HEK293 (cell line): ENCODE results near the gene POC5.

Experiments used
- CTCF ChIA-PET: fragments of 350-600 bp; formaldehyde crosslinking; extraction: SDS; loops from one replicate; lab custom pipeline; 2021; ENCODE audit warnings: antibody characterized with exemption; lab: Yijun Ruan, JAX
- POLR2A ChIA-PET: fragments of 300-600 bp; formaldehyde crosslinking; extraction: SDS; loops from one replicate; lab custom pipeline; 2020; ENCODE audit warnings: antibody characterized with exemption, inconsistent platforms; lab: Yijun Ruan, JAX
- H3K27ac ChIP-seq: fragments of 200-500 bp; sonication (Bioruptor generic); 2 replicates; pipeline ENCODE4 v1.5.1; 2014; ENCODE audit warnings: low read depth, low read length, control low read depth, inconsistent platforms; ENCODE audit errors: extremely low read depth
- H3K36me3 ChIP-seq, 2 experiments: fragments of 200-500 bp in 1 of 2; sonication (Bioruptor generic) in 1 of 2; 1 replicate in 1 of 2; 2 replicates in 1 of 2; pipeline ENCODE4 v1.5.1; 2014 to 2017; ENCODE audit warnings: inconsistent platforms in 2 of 2, low read length in 2 of 2; ENCODE audit not compliant: control insufficient read depth in 2 of 2, insufficient read depth in 1 of 2
- H3K4me1 ChIP-seq: fragments of 200-500 bp; sonication (Bioruptor generic); 2 replicates; pipeline ENCODE4 v1.5.1; 2014; ENCODE audit warnings: mild to moderate bottlenecking, low read length, inconsistent platforms; ENCODE audit not compliant: control insufficient read depth, insufficient read depth
- H3K4me3 ChIP-seq: 2 replicates; pipeline ENCODE4 v1.5.1; 2011; ENCODE audit warnings: low read depth, mild to moderate bottlenecking, control low read depth, low read length, moderate library complexity
- H3K9me3 ChIP-seq: fragments of 200-500 bp; sonication (Bioruptor generic); 2 replicates; pipeline ENCODE4 v1.5.1; 2014; ENCODE audit warnings: low read depth, low read length, inconsistent platforms; ENCODE audit not compliant: control insufficient read depth, insufficient read depth
- EGR2 ChIP-seq: fragments of 450-650 bp; formaldehyde crosslinking; IDR thresholded peaks from 2 replicates; pipeline ENCODE4 v1.5.1; 2016; ENCODE audit warnings: low read depth, missing biosample characterization, missing genetic modification characterization
- KLF9 ChIP-seq: fragments of 450-650 bp; formaldehyde crosslinking; IDR thresholded peaks from 2 replicates; pipeline ENCODE4 v1.5.1; 2016; ENCODE audit warnings: missing biosample characterization, missing genetic modification characterization, low read depth
- SP2 ChIP-seq: fragments of 450-650 bp; formaldehyde crosslinking; IDR thresholded peaks from 2 replicates; pipeline ENCODE4 v1.5.1; 2016; ENCODE audit warnings: missing biosample characterization, missing genetic modification characterization
- ZBTB20 ChIP-seq: fragments of 450-650 bp; formaldehyde crosslinking; IDR thresholded peaks from 2 replicates; pipeline ENCODE4 v1.5.1; 2016; ENCODE audit warnings: missing biosample characterization, missing genetic modification characterization
- ZEB2 ChIP-seq: fragments of 450-650 bp; formaldehyde crosslinking; IDR thresholded peaks from 2 replicates; pipeline ENCODE4 v1.5.1; 2016; ENCODE audit warnings: missing biosample characterization, missing genetic modification characterization
- ZNF138 ChIP-seq: fragments of 450-650 bp; formaldehyde crosslinking; IDR thresholded peaks from 2 replicates; pipeline ENCODE4 v1.5.1; 2016; ENCODE audit warnings: missing biosample characterization, missing genetic modification characterization, borderline replicate concordance
- ZNF202 ChIP-seq: fragments of 450-650 bp; formaldehyde crosslinking; IDR thresholded peaks from 2 replicates; pipeline ENCODE4 v1.5.1; 2016; ENCODE audit warnings: missing biosample characterization, missing genetic modification characterization, borderline replicate concordance
- ZNF302 ChIP-seq: fragments of 450-650 bp; formaldehyde crosslinking; IDR thresholded peaks from 2 replicates; pipeline ENCODE4 v1.5.1; 2016; ENCODE audit warnings: missing biosample characterization, missing genetic modification characterization, low read depth
- ZNF416 ChIP-seq: fragments of 450-650 bp; formaldehyde crosslinking; IDR thresholded peaks from 2 replicates; pipeline ENCODE4 v1.5.1; 2016; ENCODE audit warnings: missing biosample characterization, missing genetic modification characterization
- ZNF768 ChIP-seq: fragments of 450-650 bp; formaldehyde crosslinking; IDR thresholded peaks from 2 replicates; pipeline ENCODE4 v1.5.1; 2018; ENCODE audit warnings: missing biosample characterization, mild to moderate bottlenecking, missing genetic modification characterization
- TF ChIP-seq, protein P1 (sequence below): fragments of 450-650 bp; IDR thresholded peaks from 2 replicates; pipeline ENCODE4 v1.5.1; 2018; ENCODE audit warnings: missing biosample characterization, missing genetic modification characterization
- TF ChIP-seq, protein P2 (sequence below): fragments of 450-650 bp; formaldehyde crosslinking; IDR thresholded peaks from 2 replicates; pipeline ENCODE4 v1.5.1; 2016; ENCODE audit warnings: missing biosample characterization, missing genetic modification characterization
- TF ChIP-seq, protein P3 (sequence below): fragments of 450-650 bp; formaldehyde crosslinking; IDR thresholded peaks from 2 replicates; pipeline ENCODE4 v1.5.1; 2017; ENCODE audit warnings: missing biosample characterization, missing genetic modification characterization
- TF ChIP-seq, protein P4 (sequence below): fragments of 450-650 bp; formaldehyde crosslinking; IDR thresholded peaks from 2 replicates; pipeline ENCODE4 v1.5.1; 2016; ENCODE audit warnings: missing biosample characterization, missing genetic modification characterization

POC5 gene

DNA sequence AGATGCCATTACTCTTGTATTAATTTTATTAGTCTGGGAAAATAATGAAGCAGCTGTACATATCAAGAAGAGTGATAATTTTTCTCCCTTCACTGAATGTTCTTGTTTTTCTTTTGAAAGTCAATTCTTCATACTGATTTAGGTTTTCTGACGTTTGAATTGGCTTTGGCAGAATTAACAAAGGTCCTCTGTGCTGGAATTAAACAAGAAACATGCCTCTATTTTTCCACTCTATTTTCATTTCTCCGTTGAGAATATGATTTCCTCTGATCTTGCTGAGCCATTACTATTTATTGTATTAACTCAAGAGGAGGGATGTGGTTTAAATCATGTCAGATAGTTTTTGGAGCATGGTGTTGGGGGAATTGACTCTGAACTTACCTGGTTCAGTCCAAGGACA lies 63.7 kb downstream of the POC5 start:
- H3K9me3 ChIP-seq: no peaks in the 10 kb centered on the region
- H3K4me3 ChIP-seq: no peak overlapping the region
- TF ChIP-seq KLF9 (tag by site-specific recombination) (no peak), ZEB2 (no peak), ZNF302 (no peak), ZNF416 (no peak), ZNF202 (tag by site-specific recombination) (no peak), EGR2 (tag by site-specific recombination) (no peak), ZNF768 (tag by site-specific recombination) (no peak), ZNF138 (no peak)
- TF ChIP-seq, protein P1, sequence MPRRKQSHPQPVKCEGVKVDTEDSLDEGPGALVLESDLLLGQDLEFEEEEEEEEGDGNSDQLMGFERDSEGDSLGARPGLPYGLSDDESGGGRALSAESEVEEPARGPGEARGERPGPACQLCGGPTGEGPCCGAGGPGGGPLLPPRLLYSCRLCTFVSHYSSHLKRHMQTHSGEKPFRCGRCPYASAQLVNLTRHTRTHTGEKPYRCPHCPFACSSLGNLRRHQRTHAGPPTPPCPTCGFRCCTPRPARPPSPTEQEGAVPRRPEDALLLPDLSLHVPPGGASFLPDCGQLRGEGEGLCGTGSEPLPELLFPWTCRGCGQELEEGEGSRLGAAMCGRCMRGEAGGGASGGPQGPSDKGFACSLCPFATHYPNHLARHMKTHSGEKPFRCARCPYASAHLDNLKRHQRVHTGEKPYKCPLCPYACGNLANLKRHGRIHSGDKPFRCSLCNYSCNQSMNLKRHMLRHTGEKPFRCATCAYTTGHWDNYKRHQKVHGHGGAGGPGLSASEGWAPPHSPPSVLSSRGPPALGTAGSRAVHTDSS (tag by site-specific recombination): no peak
- TF ChIP-seq, protein P2, sequence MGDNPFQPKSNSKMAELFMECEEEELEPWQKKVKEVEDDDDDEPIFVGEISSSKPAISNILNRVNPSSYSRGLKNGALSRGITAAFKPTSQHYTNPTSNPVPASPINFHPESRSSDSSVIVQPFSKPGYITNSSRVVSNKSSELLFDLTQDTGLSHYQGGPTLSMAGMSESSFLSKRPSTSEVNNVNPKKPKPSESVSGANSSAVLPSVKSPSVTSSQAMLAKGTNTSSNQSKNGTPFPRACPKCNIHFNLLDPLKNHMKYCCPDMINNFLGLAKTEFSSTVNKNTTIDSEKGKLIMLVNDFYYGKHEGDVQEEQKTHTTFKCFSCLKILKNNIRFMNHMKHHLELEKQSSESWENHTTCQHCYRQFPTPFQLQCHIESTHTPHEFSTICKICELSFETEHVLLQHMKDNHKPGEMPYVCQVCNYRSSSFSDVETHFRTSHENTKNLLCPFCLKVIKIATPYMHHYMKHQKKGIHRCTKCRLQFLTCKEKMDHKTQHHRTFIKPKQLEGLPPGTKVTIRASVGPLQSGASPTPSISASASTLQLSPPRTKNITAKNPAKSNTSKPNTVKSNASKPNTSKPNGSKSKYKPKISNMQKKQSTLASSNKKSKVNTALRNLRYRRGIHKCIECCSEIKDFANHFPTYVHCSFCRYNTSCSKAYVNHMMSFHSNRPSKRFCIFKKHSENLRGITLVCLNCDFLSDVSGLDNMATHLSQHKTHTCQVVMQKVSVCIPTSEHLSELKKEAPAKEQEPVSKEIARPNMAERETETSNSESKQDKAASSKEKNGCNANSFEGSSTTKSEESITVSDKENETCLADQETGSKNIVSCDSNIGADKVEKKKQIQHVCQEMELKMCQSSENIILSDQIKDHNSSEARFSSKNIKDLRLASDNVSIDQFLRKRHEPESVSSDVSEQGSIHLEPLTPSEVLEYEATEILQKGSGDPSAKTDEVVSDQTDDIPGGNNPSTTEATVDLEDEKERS (tag by site-specific recombination): no peak
- TF ChIP-seq, protein P3, sequence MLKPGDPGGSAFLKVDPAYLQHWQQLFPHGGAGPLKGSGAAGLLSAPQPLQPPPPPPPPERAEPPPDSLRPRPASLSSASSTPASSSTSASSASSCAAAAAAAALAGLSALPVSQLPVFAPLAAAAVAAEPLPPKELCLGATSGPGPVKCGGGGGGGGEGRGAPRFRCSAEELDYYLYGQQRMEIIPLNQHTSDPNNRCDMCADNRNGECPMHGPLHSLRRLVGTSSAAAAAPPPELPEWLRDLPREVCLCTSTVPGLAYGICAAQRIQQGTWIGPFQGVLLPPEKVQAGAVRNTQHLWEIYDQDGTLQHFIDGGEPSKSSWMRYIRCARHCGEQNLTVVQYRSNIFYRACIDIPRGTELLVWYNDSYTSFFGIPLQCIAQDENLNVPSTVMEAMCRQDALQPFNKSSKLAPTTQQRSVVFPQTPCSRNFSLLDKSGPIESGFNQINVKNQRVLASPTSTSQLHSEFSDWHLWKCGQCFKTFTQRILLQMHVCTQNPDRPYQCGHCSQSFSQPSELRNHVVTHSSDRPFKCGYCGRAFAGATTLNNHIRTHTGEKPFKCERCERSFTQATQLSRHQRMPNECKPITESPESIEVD (tag by site-specific recombination): no peak
- H3K4me1 ChIP-seq: peaks cover 3% of the 10 kb centered on the region; the same call in 1 of the 2 replicates
- CTCF ChIA-PET: no interaction called here
- H3K27ac ChIP-seq: no peak overlapping the region
- H3K36me3 ChIP-seq: no peaks in the 10 kb centered on the region
- POLR2A ChIA-PET: no interaction called here

DNA sequence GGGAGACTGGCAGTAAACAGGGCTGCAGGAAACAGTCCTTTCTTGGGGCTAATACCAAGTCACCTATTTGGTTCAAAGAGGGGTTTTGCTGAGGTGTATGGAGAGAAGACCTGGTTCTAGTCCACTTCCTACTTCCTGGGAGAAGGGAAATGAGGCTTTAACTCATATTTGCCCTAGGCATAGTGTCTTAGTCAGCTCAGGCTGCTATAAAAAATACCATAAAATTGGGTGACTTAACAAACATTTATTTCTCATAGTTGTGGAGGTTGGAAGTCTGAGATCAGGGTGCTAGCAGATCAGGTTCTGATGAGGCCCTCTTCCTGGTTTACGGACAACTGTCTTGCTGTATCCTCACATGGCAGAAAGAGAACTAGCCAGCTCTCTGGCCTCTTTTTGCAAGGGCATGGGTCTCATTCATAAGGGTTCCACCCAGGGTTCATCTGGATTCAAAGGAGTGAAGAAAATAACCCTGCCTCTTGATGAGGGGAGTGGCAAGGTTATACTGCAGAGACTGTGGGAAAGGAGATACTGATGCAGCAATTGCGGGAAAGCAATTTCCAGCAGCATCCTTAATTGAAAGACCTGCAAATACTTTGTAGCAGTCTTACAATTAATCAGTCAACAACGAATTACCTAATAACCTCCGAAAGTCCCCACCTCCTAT lies 65.5 kb downstream of the POC5 start:
- ChIA-PET CTCF (no interaction called here), POLR2A (no interaction called here)
- no peak overlapping the region for H3K27ac ChIP-seq
- H3K4me1 ChIP-seq: peaks cover 3% of the 10 kb centered on the region; the same call in 1 of the 2 replicates
- TF ChIP-seq, protein P4, sequence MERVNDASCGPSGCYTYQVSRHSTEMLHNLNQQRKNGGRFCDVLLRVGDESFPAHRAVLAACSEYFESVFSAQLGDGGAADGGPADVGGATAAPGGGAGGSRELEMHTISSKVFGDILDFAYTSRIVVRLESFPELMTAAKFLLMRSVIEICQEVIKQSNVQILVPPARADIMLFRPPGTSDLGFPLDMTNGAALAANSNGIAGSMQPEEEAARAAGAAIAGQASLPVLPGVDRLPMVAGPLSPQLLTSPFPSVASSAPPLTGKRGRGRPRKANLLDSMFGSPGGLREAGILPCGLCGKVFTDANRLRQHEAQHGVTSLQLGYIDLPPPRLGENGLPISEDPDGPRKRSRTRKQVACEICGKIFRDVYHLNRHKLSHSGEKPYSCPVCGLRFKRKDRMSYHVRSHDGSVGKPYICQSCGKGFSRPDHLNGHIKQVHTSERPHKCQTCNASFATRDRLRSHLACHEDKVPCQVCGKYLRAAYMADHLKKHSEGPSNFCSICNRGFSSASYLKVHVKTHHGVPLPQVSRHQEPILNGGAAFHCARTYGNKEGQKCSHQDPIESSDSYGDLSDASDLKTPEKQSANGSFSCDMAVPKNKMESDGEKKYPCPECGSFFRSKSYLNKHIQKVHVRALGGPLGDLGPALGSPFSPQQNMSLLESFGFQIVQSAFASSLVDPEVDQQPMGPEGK: no peak
- no peak for TF ChIP-seq SP2
- no peak for TF ChIP-seq ZBTB20 (tag by site-specific recombination)
- TF ChIP-seq, all 188 proteins: peak for 0
- no peaks in the 10 kb centered on the region for H3K9me3 ChIP-seq
- no peak overlapping the region for H3K4me3 ChIP-seq
- no peaks in the 10 kb centered on the region for H3K36me3 ChIP-seq
